Panc1 (cell line): ENCODE results near the gene ST8SIA5.

Experiments used
- POLR2AphosphoS5 ChIP-seq: IDR thresholded peaks from 2 replicates; pipeline ENCODE4 v1.6.1; 2012; ENCODE audit warnings: mild to moderate bottlenecking, low read depth, low read length, moderate library complexity
- SIN3A ChIP-seq: IDR thresholded peaks from 2 replicates; pipeline ENCODE4 v1.6.1; 2012; ENCODE audit warnings: low read depth, mild to moderate bottlenecking, low read length, moderate library complexity, borderline replicate concordance; ENCODE audit not compliant: insufficient read depth
- TCF7L2 ChIP-seq: IDR thresholded peaks from 2 replicates; pipeline ENCODE4 v1.6.1; 2011; ENCODE audit warnings: mild to moderate bottlenecking, low read depth, low read length, inconsistent platforms
- TF ChIP-seq, protein P1 (sequence below): fragments of 450-650 bp; IDR thresholded peaks from 2 replicates; pipeline ENCODE4 v1.5.1; 2017; ENCODE audit warnings: mild to moderate bottlenecking
- TF ChIP-seq, protein P2 (sequence below), 2 experiments: IDR thresholded peaks; 2 replicates each; pipeline ENCODE4 v1.6.1; 2011 to 2012; ENCODE audit warnings: low read depth in 2 of 2, control low read depth in 1 of 2, low read length in 1 of 2, mild to moderate bottlenecking in 1 of 2, moderate library complexity in 1 of 2; ENCODE audit not compliant: insufficient read depth in 1 of 2

DNA sequence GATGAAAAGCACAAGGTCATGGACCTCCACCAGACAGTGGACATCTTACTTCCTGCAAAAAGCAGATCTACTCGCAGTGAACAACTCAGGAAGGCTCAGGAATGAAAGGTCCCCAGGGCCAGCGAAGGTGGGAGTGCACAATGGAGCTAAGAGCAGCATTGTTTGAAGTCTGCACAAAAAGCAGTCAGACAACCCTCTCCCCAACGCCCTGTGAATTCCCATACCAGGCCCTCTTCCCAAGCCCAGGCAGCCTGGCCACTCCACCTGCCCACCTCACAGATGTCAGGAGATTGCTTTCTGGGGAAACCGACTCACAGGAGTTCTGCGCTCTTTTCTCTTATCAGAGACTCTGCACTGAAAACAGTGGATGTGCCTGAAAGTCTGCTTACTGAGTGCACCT lies 34.8 kb downstream of the ST8SIA5 start:
- TF ChIP-seq, protein P1, sequence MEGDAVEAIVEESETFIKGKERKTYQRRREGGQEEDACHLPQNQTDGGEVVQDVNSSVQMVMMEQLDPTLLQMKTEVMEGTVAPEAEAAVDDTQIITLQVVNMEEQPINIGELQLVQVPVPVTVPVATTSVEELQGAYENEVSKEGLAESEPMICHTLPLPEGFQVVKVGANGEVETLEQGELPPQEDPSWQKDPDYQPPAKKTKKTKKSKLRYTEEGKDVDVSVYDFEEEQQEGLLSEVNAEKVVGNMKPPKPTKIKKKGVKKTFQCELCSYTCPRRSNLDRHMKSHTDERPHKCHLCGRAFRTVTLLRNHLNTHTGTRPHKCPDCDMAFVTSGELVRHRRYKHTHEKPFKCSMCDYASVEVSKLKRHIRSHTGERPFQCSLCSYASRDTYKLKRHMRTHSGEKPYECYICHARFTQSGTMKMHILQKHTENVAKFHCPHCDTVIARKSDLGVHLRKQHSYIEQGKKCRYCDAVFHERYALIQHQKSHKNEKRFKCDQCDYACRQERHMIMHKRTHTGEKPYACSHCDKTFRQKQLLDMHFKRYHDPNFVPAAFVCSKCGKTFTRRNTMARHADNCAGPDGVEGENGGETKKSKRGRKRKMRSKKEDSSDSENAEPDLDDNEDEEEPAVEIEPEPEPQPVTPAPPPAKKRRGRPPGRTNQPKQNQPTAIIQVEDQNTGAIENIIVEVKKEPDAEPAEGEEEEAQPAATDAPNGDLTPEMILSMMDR = no peak
- TF ChIP-seq TCF7L2 = no peak
- TF ChIP-seq SIN3A = no peak
- TF ChIP-seq POLR2AphosphoS5 = no peak
- TF ChIP-seq, protein P2, sequence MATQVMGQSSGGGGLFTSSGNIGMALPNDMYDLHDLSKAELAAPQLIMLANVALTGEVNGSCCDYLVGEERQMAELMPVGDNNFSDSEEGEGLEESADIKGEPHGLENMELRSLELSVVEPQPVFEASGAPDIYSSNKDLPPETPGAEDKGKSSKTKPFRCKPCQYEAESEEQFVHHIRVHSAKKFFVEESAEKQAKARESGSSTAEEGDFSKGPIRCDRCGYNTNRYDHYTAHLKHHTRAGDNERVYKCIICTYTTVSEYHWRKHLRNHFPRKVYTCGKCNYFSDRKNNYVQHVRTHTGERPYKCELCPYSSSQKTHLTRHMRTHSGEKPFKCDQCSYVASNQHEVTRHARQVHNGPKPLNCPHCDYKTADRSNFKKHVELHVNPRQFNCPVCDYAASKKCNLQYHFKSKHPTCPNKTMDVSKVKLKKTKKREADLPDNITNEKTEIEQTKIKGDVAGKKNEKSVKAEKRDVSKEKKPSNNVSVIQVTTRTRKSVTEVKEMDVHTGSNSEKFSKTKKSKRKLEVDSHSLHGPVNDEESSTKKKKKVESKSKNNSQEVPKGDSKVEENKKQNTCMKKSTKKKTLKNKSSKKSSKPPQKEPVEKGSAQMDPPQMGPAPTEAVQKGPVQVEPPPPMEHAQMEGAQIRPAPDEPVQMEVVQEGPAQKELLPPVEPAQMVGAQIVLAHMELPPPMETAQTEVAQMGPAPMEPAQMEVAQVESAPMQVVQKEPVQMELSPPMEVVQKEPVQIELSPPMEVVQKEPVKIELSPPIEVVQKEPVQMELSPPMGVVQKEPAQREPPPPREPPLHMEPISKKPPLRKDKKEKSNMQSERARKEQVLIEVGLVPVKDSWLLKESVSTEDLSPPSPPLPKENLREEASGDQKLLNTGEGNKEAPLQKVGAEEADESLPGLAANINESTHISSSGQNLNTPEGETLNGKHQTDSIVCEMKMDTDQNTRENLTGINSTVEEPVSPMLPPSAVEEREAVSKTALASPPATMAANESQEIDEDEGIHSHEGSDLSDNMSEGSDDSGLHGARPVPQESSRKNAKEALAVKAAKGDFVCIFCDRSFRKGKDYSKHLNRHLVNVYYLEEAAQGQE (IDR thresholded peaks at IDR 0.05; ENCODE audit: insufficient read depth in 1 of 2, low read depth in 2 of 2, low read length in 1 of 2) = no peak
